Activated gamma-delta T cell treated with anti-CD3 and anti-CD28 coated beads, Interleukin-2, amount 50 U/mL, for 16 hours (primary cell): ENCODE results near the gene SCAMP4.
A peak's percentile ranks its signal among the peaks of the same experiment; 100 is the strongest.
"Not testable (repeated sequence)": the region's sequence is repeated elsewhere in the genome, so short reads cannot be mapped to it uniquely, and the experiment has no call there.

Experiments used
- DNase-seq: peaks from one replicate; pipeline ENCODE4 v3.0.0-alpha.2; 2020; ENCODE audit warnings: low read depth

The SCAMP4 gene

DNA sequence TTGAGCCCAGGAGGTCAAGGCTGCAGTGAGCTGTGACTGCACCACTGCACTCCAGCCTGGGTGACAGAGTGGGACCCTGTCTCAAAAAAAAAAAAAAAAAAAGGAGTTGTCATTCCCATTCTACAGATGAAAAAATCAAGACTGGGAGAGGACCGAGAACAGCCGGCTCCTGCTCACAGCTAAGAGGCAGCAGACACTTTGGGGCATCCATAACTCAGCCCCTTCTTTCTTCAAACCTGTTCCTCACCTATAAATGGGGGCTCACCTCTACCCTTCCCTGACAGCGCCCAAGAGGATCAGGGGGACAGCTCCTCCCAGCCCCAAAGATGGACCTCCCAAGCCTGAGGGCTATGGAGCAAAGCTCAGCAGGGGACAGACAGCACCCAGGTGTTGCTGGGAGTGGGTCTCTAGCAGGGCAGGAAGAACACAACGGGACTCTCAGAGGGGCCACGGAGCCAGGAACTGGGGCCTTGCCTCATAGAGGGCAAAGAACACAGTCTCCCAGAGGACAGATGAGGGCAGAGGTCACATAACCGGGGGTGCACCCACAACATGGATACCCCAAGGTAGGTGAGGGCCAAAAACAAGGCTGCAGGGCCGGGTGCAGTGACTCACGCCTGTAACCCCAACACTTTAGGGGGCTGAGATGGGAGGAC, 38.4 kb upstream of the SCAMP4 start:
- DNase-seq = no peak

DNA sequence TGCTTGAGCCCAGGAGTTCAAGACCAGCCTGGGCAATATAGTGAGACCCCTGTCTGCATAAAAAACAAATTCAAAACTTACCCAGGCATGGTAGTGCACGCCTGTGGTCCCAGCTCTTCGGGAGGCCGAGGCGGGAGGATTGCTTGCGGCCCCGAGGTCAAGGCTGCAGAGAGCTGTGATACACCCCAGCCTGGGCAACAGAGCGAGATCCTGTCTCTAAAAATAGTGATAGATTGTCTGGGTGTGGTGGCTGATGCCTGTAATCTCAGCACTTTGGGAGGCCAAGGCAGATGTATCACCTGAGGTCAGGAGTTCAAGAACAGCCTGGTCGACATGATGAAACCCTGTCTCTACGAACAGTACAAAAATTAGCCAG, 37.9 kb upstream of the SCAMP4 start:
- DNase-seq = no peak

DNA sequence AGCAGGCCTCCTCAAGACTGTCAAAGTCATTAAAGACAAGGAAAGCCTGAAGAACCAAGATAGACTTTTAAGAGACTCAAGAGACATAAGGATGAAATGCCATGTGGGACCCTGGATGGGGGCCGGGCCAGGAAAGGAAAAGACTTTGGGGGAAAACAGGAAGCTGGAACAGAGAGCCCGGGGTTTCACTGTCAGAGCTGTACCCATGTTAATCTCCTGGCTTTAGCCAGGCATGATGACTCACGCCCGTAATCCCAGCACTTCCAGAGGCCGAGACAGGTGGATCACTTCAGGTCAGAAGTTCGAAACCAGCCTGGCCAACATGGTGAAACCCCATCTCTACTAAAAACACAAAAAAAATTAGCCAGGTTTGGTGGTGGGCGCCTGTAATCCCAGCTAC, 36.2 kb upstream of the SCAMP4 start:
- DNase-seq = no peak

DNA sequence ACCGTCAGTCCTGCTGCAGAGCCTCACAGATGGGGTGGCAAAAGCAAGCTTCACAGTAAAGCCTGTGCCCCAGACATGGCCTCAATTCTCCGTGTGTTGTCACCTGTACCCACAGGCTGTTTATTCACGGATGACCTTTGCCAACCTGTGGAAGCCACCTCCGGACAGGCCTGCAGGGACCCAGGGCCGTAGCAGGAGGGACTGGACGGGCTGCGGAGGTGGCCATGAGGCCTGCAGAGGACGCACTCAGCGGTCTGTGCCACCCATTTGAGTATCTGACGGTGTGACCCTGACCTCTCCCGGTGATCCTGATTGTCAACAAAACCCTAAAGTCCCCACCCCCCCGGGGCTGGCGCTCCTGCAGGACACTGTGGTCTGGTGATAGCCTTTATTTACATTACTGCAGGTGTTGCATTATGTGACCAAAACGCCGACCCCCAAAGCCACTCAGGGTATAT, 34.0 kb upstream of the SCAMP4 start:
- DNase-seq = no peak

DNA sequence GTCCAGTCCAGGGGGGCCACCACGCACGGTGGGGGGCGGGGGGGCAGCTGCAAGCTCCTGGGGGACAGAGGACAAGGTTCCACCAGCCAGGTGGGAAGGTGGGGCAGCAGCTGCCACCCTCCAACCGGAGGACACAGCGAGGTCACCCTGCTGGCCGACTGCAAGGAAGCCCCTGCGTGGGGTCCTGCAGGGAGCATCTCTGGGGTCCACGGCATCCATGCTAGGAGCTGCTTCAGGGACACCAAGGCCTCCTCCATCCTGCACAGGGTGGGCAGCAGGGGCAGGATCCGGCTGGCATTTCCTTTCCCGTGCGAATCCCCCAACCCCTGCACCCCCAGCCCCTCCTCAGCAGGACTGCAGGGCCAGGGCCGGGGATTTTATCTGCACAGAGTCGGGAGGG, 33.6 kb upstream of the SCAMP4 start:
- no peak for DNase-seq

DNA sequence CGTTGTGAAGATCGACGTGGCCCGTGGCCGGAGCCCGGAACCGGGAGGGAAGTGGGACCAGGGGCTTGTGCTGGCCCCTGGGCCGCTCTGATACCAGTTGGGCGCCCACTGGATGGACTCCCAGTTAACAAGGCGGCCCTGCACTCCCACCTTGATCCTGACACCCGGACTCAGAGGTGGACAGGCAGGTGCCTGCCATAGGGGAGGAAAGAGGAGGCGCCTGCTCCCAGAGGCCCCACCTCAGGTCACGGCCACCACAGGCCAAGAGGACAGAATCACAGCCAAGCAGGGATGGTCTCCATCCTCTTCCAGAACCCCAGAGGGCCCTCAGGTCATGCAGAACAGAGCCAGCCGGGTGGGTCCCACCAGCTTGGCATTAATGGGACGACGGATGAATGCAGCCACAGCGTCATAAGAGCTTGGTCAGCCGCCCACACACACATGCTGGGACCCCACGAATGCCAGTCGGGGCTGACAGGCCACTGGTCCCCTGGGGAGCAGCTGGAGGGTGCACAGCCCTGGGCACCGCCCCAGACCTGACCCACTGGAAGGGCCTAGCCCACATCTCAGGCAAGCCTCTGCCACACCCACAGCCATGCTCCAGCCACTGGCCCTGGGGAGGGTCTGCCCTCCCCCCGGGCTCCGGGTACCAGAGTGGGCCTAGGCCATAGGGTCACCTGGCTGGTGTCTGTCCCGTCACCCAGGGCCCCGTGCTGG, 32.2 kb upstream of the SCAMP4 start:
- no peak for DNase-seq

DNA sequence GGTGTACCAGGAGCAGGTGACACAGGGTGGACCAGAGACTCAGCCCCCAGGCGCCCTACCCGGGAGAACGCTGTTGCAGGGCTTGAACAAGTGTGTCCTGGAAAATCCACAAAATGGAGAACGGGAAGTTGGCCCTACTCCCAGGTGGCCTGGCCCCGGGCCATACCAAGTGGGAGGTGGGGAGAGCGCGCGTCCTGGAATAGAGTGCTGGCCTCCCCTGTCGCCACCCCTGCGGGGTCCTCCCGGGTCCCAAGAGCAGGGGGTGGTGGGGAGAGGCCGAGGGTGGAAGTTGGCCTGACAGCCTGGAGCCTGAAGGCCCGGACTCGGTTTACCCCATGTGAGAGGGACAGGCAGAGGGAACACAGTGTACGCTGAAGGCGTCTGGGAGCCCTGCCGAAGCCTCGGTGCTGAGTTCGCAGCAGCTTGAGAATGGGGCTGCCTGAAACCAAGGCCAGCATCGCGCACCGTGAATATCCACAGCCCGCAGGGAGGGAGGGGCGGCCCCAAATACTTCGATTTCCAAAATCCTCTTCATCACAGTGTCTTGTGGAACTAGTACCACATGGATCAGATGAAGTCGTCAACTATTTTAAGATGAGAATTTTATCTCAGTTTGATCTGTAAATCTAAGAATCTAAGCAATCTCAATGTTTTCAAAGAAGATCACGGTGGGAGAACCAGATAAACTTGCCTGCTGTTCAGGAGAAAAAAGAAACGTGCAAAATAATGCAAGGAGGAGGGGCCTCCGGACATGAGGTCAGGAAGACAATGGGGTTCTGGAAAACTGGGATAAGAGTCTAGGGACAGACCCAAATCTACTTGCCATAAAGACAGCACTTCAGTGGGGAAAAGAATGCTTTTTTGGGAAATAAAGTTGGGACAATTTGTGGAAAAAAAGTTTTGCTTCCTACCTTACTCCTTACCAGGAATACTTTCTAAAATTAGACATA, 31.4 kb upstream of the SCAMP4 start:
- DNase-seq = no peak

DNA sequence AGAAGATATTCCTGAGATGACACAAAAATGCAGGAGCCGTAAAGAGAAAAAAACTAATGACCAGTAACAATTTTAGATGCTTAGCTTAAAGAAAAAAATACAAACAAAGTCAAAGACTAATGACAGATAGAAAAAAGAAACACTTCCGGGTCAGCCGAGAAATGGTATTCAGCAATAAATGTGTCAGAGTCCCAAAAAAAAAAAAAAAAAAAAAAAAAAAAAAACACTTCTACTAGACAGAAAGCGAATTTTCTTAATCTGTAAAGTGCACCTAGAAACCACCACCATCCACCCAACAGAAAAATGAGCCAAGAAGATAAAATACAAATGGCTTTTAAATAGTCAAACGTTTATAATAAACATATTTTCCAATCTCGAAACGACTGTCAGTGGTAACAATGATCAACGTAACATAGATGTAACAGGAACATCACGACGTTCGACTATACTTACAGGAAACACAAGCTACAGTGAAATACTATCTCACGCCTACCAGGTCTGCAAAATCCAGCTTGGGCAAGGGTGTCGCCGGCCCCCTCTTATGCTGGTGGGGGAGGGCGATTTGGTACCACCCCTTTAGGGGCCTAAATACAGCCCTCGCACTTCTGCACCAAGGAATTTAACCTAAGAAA, 30.5 kb upstream of the SCAMP4 start:
- no peak for DNase-seq

DNA sequence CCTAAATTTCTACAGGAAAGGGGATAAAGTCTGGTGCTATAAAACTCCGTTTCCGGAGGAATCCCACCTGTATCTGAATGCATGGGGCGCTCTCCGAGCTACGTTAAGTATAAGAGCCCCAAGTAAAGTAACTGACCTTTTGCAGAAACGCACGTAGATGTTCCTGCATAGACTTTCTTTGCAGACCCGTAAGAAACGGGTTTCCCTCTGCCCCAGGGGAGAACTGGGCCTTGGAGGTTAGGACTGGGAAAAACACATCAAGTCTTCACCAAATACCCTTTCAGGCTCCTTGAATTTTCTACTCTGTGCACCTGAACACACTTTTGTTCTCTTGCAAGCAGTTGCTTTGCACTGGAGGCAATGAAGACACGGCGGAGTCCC, 29.9 kb upstream of the SCAMP4 start:
- not testable (repeated sequence) for DNase-seq

DNA sequence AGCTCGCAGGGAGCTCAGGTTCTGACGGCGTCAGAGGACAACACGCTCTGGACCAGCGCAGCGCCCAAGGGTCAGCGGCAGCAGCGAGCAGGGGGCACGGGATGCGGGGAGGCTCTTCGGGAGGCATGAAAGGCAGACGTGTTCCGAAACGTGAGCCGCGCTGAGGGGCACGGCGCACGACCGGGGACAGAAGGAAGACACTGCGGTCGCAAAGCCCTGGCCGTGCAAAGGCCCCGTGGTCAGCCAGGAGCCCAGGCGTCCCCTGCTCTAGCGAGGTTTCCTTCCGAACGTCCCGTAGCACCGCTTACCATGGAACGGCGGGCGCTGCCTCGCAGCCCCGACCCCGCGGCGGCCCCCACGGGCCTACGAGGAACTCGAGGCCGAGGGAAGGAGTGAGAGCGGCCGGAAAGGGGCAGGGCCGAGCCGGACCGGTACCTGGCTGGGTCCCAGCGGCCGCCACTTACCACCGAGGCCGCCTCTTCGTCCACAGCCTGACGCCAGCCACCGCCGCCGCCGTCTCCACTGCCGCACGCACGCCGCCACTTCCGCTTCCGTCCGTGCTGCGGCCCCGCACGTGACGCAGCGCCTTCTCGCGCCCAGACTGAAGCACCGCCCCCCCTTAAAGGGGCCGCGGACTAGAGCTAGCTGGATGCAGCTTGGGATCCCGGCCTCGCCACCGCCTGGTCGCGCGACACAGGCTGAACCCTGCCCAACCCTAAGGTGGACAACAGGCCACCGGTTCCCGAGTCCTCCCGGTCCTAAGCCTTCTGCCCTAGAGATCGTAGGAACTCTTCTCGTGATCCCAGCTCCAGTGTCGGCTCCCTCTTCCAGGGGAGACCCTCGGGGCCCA, 29.3 kb upstream of the SCAMP4 start:
- DNase-seq = peak; percentile 77

DNA sequence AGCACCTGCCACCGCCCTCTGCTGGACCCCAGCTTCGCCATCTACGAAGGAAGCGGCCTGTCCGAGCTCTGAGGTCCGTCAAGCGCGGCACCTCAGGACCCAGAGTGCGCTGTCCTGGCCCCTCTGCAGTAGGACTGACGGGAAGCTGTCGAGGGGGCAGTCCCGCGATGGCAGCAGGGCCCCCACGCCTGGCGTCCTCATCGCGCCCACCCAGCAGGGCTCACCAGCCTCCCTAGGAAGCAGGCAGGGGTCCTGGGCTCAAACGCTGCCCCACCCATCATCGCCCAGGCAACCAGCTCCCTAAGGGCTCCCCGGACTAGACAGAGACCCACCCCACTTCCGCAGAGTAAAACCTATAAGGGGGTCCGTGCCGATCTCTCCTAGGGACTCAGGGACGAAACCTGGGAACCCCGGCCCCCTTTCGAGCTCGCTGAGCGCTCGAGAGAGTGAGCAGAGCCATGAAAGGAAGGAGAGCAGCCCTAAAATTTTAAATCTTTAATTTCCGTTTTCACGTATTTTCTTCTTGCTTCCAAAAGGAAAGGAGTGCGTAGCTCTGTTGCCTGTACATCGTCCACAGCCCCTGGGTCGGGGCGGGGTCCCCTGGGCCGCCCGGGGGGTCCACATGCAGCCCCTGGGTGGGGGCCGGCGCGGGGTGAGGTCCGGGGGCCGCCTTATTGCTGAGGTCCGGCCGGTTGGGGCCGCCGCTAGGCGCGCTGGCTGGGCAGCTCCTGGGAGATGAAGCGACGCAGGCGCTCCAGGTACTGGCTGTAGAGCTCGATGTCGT, 28.5 kb upstream of the SCAMP4 start:
- DNase-seq = not testable (repeated sequence)

DNA sequence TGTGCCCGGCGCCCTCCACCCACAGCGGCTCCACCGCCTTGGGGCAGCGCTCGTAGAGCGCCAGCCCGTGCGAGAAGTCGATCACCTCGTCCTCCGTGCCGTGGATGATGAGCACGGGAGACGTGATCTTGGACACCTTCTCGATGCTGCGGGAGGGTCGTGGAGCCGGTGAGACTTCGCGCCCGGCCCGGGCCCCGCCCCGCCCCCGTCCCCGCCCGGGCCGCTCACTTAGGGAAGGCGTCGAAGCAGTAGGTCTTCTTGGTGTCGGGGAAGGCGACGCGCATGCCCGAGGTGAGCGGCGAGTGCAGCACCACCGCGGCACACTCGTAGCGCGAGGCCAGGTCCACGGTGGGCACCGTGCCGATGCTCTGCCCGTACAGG, 27.9 kb upstream of the SCAMP4 start:
- not testable (repeated sequence) for DNase-seq

DNA sequence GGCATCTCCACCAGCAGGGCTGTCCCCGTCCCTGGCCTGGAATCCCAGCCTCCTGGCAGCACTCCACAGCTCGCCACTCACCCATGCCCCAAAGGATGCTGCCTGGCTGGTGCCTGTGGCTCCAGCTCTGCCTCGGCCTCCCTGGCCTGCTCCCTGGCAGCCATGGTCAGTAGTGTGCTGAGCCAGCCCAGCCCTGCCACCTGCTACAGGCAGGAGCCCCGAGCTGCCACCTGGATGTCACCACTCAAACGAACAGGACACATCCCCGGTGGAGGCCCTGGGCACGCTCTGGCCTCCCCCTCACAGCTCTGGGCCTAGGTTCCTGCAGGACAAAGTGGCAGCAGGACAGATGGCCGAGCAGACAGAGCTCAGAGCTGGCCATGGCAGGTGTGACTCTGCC, 26.6 kb upstream of the SCAMP4 start:
- DNase-seq = not testable (repeated sequence)

DNA sequence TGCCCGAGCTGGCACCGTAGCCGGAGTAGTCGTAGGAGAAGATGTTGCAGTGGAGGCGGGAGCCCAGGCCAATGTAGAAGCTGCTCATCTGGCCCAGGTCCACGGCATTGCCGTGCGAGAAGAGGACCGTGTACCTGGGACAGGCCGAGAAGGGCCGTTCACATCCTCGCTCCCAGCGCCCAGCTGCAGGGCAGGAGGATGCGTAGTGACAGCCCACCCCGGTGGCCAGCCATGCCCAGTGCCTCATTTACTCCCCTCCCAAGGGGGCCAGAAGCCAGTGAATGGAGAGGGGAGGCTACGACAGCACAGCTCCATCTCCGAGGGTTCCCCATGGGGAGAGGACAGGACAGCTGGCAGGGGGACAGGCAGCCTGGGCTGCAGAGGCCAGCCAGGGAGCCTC, 25.2 kb upstream of the SCAMP4 start:
- DNase-seq = not testable (repeated sequence)

DNA sequence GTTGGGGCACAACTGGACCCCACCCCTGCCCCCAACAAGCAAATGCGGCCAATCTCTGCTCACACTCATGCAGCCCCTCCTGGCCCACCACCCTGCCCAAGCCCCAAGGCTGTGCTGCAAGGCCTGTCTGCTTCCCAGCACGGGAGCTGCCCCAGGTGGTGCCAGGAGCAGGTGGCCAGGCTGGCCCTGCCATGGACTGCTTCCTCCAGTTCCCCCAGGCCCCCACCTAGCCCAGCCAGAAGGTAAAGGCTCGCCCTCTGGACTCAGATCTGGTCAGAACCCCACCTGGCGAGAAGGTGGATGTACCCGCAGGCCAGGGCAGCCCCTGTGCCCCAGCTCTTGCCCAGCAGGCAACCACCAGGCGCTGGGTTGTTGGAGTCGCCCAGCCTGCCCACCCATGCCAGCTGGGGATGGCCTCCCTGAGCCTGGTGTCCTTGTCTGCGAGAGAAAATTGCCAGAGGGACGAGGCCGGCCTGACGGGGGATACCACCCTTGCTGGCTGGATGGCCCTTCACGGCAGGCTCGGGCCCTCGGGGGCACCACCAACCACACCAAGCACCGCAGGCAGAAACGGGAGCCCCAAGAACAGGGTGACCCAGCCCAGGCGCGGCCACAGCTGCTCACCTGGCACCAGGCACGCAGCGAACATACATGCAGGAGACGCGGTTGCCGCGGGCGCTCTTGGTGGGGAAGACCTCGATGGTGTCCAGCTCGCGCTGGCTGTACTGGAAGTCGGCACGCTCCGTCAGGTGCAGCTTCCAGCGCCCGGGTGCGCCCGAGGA, 24.4 kb upstream of the SCAMP4 start:
- no peak for DNase-seq

DNA sequence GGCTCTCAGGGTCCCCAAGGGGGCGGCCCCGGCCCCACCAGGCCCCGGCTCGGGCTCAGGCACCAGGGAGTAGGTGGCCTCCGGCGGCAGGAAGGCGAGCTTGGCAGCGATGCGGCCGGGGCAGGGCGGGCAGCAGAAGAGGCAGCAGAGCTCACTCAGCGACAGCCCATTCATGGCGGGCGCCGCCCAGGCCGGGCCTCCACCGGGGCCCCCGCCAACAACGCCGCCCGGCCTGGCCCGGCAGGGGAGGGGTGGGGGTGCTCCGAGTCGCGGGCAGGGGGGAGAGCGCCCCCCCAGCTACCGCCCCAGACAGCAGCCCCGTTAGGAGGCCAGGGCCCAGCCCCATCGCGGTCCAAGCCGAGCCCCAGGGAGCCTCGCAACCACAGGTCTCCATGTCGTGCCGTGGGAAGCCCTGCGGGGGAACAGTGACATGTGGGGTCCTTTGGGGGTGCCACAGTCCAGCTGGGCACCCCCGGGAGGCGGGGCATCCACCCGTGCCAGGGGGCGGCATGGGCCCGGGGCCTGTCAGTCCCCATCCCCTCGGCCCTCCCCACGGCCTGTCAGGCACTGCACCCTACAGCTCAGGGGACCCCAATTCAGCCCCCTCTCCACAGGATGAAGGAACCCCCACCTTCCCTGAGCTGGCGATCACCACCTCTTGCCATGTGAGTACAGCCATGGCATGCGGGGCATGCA, 23.7 kb upstream of the SCAMP4 start:
- DNase-seq = not testable (repeated sequence)

DNA sequence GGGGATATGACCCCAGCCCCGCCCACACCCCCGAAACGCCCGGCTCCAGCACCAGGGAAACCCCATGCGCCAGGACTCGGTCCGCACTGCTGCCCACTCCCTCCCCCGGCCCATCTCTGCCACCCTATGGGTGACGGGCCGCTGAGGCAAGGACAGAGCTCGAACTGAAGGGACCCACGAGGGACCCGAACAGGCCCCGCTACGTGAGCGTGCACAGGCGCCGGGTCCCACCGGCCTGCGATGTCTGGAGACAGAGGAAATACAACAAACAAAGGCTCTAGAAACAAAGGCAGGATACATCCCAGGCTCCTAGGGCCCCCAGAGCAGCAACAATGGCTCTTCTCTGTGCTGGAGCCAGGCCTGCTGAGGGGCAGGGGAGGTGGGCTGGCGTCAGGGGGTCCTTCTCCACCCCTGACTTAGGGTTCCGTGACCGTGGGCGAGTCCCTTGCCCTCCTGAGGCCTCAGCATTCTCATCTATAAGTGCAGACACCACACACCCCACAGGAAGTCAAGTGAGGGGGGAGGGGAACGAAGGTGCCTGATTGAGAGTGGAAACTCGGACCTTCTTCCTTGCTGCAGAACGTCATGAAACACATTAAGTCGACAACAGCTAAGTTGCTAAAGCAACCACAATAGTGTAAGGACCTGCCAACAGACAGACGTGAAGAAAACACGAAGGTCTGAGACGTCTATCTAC, 23.0 kb upstream of the SCAMP4 start:
- peak; percentile 69 for DNase-seq
